HepG2 (cell line): ENCODE results near the gene ANKHD1. TPM values are rescaled to one million over a fixed set of nuclear protein-coding genes. Genes with fewer than 3 reads are reported as not detected.

Source experiments
- ARHGAP35 ChIP-seq: sonication (generic); formaldehyde crosslinking; IDR thresholded peaks from 2 replicates; pipeline ENCODE4 v1.9.0; 2022; ENCODE audit warnings: mild to moderate bottlenecking, inconsistent platforms, moderate library complexity, missing genetic modification reagents, borderline replicate concordance
- ELF4 ChIP-seq: sonication (generic); formaldehyde crosslinking; IDR thresholded peaks from 2 replicates; pipeline ENCODE4 v1.5.0; 2020; ENCODE audit warnings: missing genetic modification reagents, mild to moderate bottlenecking, moderate library complexity, borderline replicate concordance
- MED13 ChIP-seq: sonication (generic); formaldehyde crosslinking; IDR thresholded peaks from 2 replicates; pipeline ENCODE4 v1.5.0; 2020; ENCODE audit warnings: missing genetic modification reagents
- ONECUT2 ChIP-seq: sonication (generic); formaldehyde crosslinking; IDR thresholded peaks from 2 replicates; pipeline ENCODE4 v1.4.0; 2020; ENCODE audit warnings: missing genetic modification reagents
- RFXAP ChIP-seq: sonication (generic); formaldehyde crosslinking; IDR thresholded peaks from 2 replicates; pipeline ENCODE4 v1.4.0; 2020; ENCODE audit warnings: missing genetic modification reagents, borderline replicate concordance
- SKI ChIP-seq: fragments of 450-650 bp; IDR thresholded peaks from one replicate; pipeline ENCODE4 v1.6.1; 2018; ENCODE audit warnings: mild to moderate bottlenecking; ENCODE audit not compliant: partially characterized antibody
- TAF1 ChIP-seq: sonication (generic); formaldehyde crosslinking; IDR thresholded peaks from 2 replicates; pipeline ENCODE4 v1.4.0; 2020; ENCODE audit warnings: missing genetic modification reagents
- ZBTB20 ChIP-seq: sonication (generic); formaldehyde crosslinking; IDR thresholded peaks from 2 replicates; pipeline ENCODE4 v1.8.1; 2023; ENCODE audit warnings: missing genetic modification reagents, low read depth, mild to moderate bottlenecking, borderline replicate concordance
- ZFY ChIP-seq: sonication (generic); formaldehyde crosslinking; IDR thresholded peaks from 2 replicates; pipeline ENCODE4 v1.4.0; 2020; ENCODE audit warnings: missing genetic modification reagents
- ZNF773 ChIP-seq: sonication (generic); formaldehyde crosslinking; IDR thresholded peaks from 2 replicates; pipeline ENCODE4 v1.4.0; 2020; ENCODE audit warnings: missing genetic modification reagents, borderline replicate concordance
- polyA plus RNA-seq, 8 experiments: library from polyadenylated mRNA; depleted of rRNA in 3 of 8; stranded (reverse) in 7 of 8; unstranded in 1 of 8; fragments of >200 nt; fragmentation: Illumina TruSeq in 4 of 8; extraction: Trizol in 4 of 8; gene quantifications; 2 replicates each; pipeline versions ENCODE4 v1.2.1 to v1.2.3, GENCODE V29; 2011 to 2016; ENCODE audit warnings: low read depth in 4 of 8, missing spikeins in 1 of 8, mixed read lengths in 1 of 8; ENCODE audit not compliant: insufficient read depth in 1 of 8
- total RNA-seq, 5 experiments: library from RNA; depleted of rRNA; stranded (reverse); fragments of >200 nt; fragmentation: Illumina TruSeq; extraction: Trizol; gene quantifications; 2 replicates each; pipeline ENCODE4 v1.2.3, GENCODE V29; 2016; ENCODE audit warnings: low read depth in 1 of 5
- TF ChIP-seq, protein P1 (sequence below): sonication (generic); formaldehyde crosslinking; IDR thresholded peaks from 2 replicates; pipeline ENCODE4 v1.4.0; 2020; ENCODE audit warnings: missing genetic modification reagents, borderline replicate concordance
- TF ChIP-seq, protein P2 (sequence below): sonication (generic); formaldehyde crosslinking; IDR thresholded peaks from 2 replicates; pipeline ENCODE4 v1.4.0; 2020; ENCODE audit warnings: missing genetic modification reagents
- TF ChIP-seq, protein P3 (sequence below): sonication (generic); formaldehyde crosslinking; IDR thresholded peaks from 2 replicates; pipeline ENCODE4 v1.4.0; 2020; ENCODE audit warnings: missing genetic modification reagents, borderline replicate concordance

The ANKHD1 gene
- total and polyA plus RNA-seq, 2 of the 13 experiments (the other 11 are each of a cell fraction or from before 2014, with no cell fraction given), result 69.9 to 82.0 TPM

DNA sequence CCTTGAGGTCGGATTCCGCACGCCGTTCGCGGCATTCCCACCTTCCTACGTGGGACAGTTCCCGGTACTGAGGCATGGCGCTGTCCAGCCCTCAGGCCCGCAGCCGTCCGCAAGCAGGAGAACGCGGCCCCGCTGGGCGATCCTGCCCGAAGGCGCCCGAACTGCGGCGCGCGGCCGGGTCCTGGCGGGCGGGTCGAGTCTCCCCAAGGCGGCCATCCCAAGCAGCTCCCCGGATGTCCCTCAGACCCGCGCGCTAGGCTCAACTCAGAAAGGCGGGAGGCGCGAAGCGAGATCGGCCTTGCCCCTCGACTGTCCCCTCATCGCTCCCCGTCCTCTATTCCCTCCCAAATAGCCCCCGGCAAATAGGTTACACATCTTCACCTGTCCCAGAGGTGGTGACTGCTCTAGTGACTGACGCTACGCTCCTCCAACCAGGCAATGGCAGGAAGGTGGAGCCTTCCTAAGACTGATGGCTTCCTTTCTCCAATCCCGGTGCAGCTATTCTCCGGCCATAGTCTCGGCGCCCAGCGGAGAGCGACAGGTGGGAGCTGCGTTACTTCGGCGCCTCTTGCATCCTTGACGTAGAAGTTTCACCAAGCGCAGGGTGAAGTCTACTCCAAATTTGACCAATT lies 787 bp upstream of the ANKHD1 start (continued):
- TF ChIP-seq ARHGAP35 (CRISPR knock-in tag) (peak; percentile 82), RFXAP (CRISPR knock-in tag) (no peak), ZBTB20 (CRISPR knock-in tag) (0 out of 2 replicates have a peak, but pooled peaks have one; percentile 58), ELF4 (CRISPR knock-in tag) (no peak), SKI (peak; percentile 21), MED13 (CRISPR knock-in tag) (no peak), ONECUT2 (no peak), ZFY (peak; percentile 80), TAF1 (CRISPR knock-in tag) (peak; percentile 79; the same call in 1 of the 2 replicates), ZNF773 (CRISPR knock-in tag) (peak; percentile 95; the same call in 1 of the 2 replicates)
- TF ChIP-seq, protein P1, sequence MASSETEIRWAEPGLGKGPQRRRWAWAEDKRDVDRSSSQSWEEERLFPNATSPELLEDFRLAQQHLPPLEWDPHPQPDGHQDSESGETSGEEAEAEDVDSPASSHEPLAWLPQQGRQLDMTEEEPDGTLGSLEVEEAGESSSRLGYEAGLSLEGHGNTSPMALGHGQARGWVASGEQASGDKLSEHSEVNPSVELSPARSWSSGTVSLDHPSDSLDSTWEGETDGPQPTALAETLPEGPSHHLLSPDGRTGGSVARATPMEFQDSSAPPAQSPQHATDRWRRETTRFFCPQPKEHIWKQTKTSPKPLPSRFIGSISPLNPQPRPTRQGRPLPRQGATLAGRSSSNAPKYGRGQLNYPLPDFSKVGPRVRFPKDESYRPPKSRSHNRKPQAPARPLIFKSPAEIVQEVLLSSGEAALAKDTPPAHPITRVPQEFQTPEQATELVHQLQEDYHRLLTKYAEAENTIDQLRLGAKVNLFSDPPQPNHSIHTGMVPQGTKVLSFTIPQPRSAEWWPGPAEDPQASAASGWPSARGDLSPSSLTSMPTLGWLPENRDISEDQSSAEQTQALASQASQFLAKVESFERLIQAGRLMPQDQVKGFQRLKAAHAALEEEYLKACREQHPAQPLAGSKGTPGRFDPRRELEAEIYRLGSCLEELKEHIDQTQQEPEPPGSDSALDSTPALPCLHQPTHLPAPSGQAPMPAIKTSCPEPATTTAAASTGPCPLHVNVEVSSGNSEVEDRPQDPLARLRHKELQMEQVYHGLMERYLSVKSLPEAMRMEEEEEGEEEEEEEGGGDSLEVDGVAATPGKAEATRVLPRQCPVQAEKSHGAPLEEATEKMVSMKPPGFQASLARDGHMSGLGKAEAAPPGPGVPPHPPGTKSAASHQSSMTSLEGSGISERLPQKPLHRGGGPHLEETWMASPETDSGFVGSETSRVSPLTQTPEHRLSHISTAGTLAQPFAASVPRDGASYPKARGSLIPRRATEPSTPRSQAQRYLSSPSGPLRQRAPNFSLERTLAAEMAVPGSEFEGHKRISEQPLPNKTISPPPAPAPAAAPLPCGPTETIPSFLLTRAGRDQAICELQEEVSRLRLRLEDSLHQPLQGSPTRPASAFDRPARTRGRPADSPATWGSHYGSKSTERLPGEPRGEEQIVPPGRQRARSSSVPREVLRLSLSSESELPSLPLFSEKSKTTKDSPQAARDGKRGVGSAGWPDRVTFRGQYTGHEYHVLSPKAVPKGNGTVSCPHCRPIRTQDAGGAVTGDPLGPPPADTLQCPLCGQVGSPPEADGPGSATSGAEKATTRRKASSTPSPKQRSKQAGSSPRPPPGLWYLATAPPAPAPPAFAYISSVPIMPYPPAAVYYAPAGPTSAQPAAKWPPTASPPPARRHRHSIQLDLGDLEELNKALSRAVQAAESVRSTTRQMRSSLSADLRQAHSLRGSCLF (CRISPR knock-in tag), result no peak
- TF ChIP-seq, protein P2, sequence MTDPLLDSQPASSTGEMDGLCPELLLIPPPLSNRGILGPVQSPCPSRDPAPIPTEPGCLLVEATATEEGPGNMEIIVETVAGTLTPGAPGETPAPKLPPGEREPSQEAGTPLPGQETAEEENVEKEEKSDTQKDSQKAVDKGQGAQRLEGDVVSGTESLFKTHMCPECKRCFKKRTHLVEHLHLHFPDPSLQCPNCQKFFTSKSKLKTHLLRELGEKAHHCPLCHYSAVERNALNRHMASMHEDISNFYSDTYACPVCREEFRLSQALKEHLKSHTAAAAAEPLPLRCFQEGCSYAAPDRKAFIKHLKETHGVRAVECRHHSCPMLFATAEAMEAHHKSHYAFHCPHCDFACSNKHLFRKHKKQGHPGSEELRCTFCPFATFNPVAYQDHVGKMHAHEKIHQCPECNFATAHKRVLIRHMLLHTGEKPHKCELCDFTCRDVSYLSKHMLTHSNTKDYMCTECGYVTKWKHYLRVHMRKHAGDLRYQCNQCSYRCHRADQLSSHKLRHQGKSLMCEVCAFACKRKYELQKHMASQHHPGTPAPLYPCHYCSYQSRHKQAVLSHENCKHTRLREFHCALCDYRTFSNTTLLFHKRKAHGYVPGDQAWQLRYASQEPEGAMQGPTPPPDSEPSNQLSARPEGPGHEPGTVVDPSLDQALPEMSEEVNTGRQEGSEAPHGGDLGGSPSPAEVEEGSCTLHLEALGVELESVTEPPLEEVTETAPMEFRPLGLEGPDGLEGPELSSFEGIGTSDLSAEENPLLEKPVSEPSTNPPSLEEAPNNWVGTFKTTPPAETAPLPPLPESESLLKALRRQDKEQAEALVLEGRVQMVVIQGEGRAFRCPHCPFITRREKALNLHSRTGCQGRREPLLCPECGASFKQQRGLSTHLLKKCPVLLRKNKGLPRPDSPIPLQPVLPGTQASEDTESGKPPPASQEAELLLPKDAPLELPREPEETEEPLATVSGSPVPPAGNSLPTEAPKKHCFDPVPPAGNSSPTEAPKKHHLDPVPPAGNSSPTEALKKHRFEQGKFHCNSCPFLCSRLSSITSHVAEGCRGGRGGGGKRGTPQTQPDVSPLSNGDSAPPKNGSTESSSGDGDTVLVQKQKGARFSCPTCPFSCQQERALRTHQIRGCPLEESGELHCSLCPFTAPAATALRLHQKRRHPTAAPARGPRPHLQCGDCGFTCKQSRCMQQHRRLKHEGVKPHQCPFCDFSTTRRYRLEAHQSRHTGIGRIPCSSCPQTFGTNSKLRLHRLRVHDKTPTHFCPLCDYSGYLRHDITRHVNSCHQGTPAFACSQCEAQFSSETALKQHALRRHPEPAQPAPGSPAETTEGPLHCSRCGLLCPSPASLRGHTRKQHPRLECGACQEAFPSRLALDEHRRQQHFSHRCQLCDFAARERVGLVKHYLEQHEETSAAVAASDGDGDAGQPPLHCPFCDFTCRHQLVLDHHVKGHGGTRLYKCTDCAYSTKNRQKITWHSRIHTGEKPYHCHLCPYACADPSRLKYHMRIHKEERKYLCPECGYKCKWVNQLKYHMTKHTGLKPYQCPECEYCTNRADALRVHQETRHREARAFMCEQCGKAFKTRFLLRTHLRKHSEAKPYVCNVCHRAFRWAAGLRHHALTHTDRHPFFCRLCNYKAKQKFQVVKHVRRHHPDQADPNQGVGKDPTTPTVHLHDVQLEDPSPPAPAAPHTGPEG, result peak; percentile 93
- TF ChIP-seq, protein P3, sequence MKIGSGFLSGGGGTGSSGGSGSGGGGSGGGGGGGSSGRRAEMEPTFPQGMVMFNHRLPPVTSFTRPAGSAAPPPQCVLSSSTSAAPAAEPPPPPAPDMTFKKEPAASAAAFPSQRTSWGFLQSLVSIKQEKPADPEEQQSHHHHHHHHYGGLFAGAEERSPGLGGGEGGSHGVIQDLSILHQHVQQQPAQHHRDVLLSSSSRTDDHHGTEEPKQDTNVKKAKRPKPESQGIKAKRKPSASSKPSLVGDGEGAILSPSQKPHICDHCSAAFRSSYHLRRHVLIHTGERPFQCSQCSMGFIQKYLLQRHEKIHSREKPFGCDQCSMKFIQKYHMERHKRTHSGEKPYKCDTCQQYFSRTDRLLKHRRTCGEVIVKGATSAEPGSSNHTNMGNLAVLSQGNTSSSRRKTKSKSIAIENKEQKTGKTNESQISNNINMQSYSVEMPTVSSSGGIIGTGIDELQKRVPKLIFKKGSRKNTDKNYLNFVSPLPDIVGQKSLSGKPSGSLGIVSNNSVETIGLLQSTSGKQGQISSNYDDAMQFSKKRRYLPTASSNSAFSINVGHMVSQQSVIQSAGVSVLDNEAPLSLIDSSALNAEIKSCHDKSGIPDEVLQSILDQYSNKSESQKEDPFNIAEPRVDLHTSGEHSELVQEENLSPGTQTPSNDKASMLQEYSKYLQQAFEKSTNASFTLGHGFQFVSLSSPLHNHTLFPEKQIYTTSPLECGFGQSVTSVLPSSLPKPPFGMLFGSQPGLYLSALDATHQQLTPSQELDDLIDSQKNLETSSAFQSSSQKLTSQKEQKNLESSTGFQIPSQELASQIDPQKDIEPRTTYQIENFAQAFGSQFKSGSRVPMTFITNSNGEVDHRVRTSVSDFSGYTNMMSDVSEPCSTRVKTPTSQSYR, result peak; percentile 56; the same call in 1 of the 2 replicates
